Stimulated activated CD8-positive, alpha-beta memory T cell treated with anti-CD3 and anti-CD28 coated beads, Interleukin-15, amount 100 ng/mL, for 4 hours (primary cell): Measurements from ENCODE around the gene CEACAM1.
"Not testable (repeated sequence)": the region's sequence is repeated elsewhere in the genome, so short reads cannot be mapped to it uniquely, and the experiment has no call there.

Source experiments
- DNase-seq, 2 donors: peaks; one replicate each; pipeline ENCODE4 v3.0.0-alpha.2; 2020; ENCODE audit warnings: low read depth in 2 of 2

Gene CEACAM1

GRCh38 chr19:42475366-42475765 is 52.9 kb downstream of the CEACAM1 start:
- DNase-seq, result no peak

GRCh38 chr19:42474743-42475142 is 53.5 kb downstream of the CEACAM1 start:
- no peak for DNase-seq

- no peak for DNase-seq
Measured at GRCh38 chr19:42473686-42474085, 54.6 kb downstream of the CEACAM1 start.

- DNase-seq, result no peak
Measured at GRCh38 chr19:42472402-42473147, 55.7 kb downstream of the CEACAM1 start.

GRCh38 chr19:42471554-42472249 is 56.6 kb downstream of the CEACAM1 start:
- no peak for DNase-seq

- DNase-seq, result no peak
Measured at GRCh38 chr19:42469311-42470235, 58.7 kb downstream of the CEACAM1 start.

- DNase-seq, result no peak
Measured at GRCh38 chr19:42468273-42468796, 59.9 kb downstream of the CEACAM1 start.

- DNase-seq, result no peak
Measured at GRCh38 chr19:42467183-42467760, 61.0 kb downstream of the CEACAM1 start.

GRCh38 chr19:42466521-42467182 is 61.6 kb downstream of the CEACAM1 start:
- no peak for DNase-seq

GRCh38 chr19:42465827-42466280 is 62.4 kb downstream of the CEACAM1 start:
- DNase-seq, result no peak

- no peak for DNase-seq
Measured at GRCh38 chr19:42461700-42462324, 66.5 kb downstream of the CEACAM1 start.

- not testable (repeated sequence) for DNase-seq
Measured at GRCh38 chr19:42461231-42461630, 67.0 kb downstream of the CEACAM1 start.

- DNase-seq, result no peak
Measured at GRCh38 chr19:42459926-42460325, 68.4 kb downstream of the CEACAM1 start.
